Measurements from ENCODE around the gene GOT1.

DNA sequence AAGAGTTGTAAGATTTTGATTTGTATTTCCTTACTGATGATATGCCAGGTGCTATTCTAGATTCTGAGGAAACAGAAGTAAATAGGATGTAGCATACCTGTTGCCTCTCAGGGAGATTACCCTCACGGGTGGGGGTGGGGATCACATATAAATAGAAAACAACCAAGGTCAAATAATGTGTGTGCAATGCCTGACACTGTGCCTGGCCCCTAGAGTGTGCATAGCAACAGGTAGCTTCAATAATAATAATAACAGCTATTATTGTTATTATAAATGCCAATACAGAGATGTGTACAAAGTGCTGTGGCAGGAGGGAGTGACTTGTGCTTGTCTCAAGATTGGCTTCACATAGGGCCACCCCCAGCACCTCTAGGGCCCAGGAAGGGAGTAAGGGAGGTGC lies 77.2 kb downstream of the GOT1 start:
- TF ChIP-seq GATA2 (IDR thresholded peaks at IDR 0.05; ENCODE audit: low read depth, low read length), result no peak
- no peak for TF ChIP-seq GATA3 (IDR thresholded peaks at IDR 0.05; ENCODE audit: low read depth, low read length)
